HFFc6 (cell line): ENCODE data around the gene RNF152. TPM values are rescaled to one million over a fixed set of nuclear protein-coding genes. Genes with fewer than 3 reads are reported as not detected.
"Not testable (repeated sequence)": the region's sequence is repeated elsewhere in the genome, so short reads cannot be mapped to it uniquely, and the experiment has no call there.

Experiments used
- DNase-seq: peaks from one replicate; pipeline ENCODE4 v3.0.0-alpha.2; 2018
- H3K27ac Mint-ChIP-seq: 2 replicates; pipeline ENCODE4 v1.8.0; 2020; ENCODE audit warnings: mild to moderate bottlenecking, mixed read lengths
- H3K27me3 Mint-ChIP-seq: 2 replicates; pipeline ENCODE4 v1.8.0; 2021; ENCODE audit warnings: mild to moderate bottlenecking, moderate library complexity, mixed read lengths; ENCODE audit not compliant: insufficient read depth
- H3K36me3 Mint-ChIP-seq: 2 replicates; pipeline ENCODE4 v1.8.0; 2021; ENCODE audit warnings: low read depth, mixed read lengths
- H3K4me1 Mint-ChIP-seq: 2 replicates; pipeline ENCODE4 v1.8.0; 2020; ENCODE audit warnings: low read depth, mixed read lengths
- H3K4me3 Mint-ChIP-seq: 2 replicates; pipeline ENCODE4 v1.8.0; 2020; ENCODE audit warnings: mild to moderate bottlenecking, moderate library complexity, mixed read lengths
- H3K9me3 Mint-ChIP-seq: 2 replicates; pipeline ENCODE4 v1.8.0; 2020; ENCODE audit warnings: mild to moderate bottlenecking, mixed read lengths
- CTCF ChIP-seq: fragments of 200-600 bp; sonication (generic); IDR thresholded peaks from 2 replicates; pipeline ENCODE4 v1.5.0; 2021; ENCODE audit warnings: antibody characterized with exemption, mild to moderate bottlenecking
- total RNA-seq, 6 experiments: library from RNA; stranded (reverse); fragmentation: NEBNext Ultra II Directional; extraction: Animal tissue kit (Norgen Biotek cat#: 25700); gene quantifications; 2 replicates in 1 of 6; 3 replicates in 5 of 6; pipeline ENCODE4 v1.2.3, GENCODE V29; 2021

RNF152 gene
- total RNA-seq, 6 experiments from 2014 or later = 44.3 to 68.4 (median 50.2) TPM

- TF ChIP-seq CTCF = no peak
- no peak overlapping the region for H3K4me3 Mint-ChIP-seq
- H3K4me1 Mint-ChIP-seq = no peaks in the 10 kb centered on the region
- H3K27ac Mint-ChIP-seq = no peak overlapping the region
- no peak for DNase-seq
- H3K9me3 Mint-ChIP-seq = peaks cover 28% of the 10 kb centered on the region
- no peaks in the 10 kb centered on the region for H3K27me3 Mint-ChIP-seq
- peaks cover 25% of the 10 kb centered on the region for H3K36me3 Mint-ChIP-seq
Measured at GRCh38 chr18:61785588-61785987, 107.2 kb downstream of the RNF152 start.

GRCh38 chr18:61784834-61785233 lies 108.0 kb downstream of the RNF152 start:
- Mint-ChIP-seq H3K4me3 (no peak overlapping the region), H3K4me1 (no peaks in the 10 kb centered on the region), H3K9me3 (peaks cover 32% of the 10 kb centered on the region), H3K36me3 (peaks cover 25% of the 10 kb centered on the region), H3K27ac (no peak overlapping the region), H3K27me3 (no peaks in the 10 kb centered on the region)
- TF ChIP-seq CTCF = no peak
- DNase-seq = no peak

GRCh38 chr18:61782545-61782944 lies 110.3 kb downstream of the RNF152 start:
- TF ChIP-seq CTCF = no peak
- H3K9me3 Mint-ChIP-seq = peaks cover 44% of the 10 kb centered on the region
- no peak overlapping the region for H3K27ac Mint-ChIP-seq
- peaks cover 22% of the 10 kb centered on the region for H3K36me3 Mint-ChIP-seq
- H3K4me1 Mint-ChIP-seq = no peaks in the 10 kb centered on the region
- DNase-seq = no peak
- H3K27me3 Mint-ChIP-seq = peaks cover 2% of the 10 kb centered on the region; the same call in 1 of the 2 replicates
- H3K4me3 Mint-ChIP-seq = no peak overlapping the region

GRCh38 chr18:61776201-61776600 lies 116.6 kb downstream of the RNF152 start:
- H3K4me3 Mint-ChIP-seq, DNase-seq, H3K4me1 Mint-ChIP-seq, H3K27me3 Mint-ChIP-seq, H3K27ac Mint-ChIP-seq: not testable (repeated sequence)
- Mint-ChIP-seq H3K9me3 (peaks cover 63% of the 10 kb centered on the region), H3K36me3 (peaks cover 37% of the 10 kb centered on the region)

DNA sequence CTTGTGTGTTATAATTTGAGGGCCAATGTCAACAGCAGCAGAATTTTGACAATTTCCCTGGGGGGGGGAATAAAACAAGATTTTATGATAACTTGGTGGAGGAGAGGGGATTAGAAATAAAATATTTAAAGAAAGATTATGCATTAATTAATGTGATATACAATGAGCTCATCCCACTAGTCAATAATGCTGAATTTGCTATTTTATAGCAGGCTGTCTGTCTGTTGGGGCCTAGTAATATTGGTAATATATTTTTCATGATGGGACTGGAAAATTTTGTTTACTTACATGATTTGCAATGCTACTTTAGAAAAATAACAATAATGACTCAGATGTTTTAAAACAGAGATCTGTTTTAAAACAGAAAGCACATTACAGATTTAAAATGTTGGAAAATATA lies 118.0 kb downstream of the RNF152 start:
- no peak for DNase-seq
- Mint-ChIP-seq H3K9me3 (peaks cover 54% of the 10 kb centered on the region), H3K27me3 (peaks cover 4% of the 10 kb centered on the region), H3K27ac (no peak overlapping the region), H3K4me1 (peaks cover 10% of the 10 kb centered on the region), H3K36me3 (peaks cover 35% of the 10 kb centered on the region), H3K4me3 (no peak overlapping the region)
- TF ChIP-seq CTCF = no peak

DNA sequence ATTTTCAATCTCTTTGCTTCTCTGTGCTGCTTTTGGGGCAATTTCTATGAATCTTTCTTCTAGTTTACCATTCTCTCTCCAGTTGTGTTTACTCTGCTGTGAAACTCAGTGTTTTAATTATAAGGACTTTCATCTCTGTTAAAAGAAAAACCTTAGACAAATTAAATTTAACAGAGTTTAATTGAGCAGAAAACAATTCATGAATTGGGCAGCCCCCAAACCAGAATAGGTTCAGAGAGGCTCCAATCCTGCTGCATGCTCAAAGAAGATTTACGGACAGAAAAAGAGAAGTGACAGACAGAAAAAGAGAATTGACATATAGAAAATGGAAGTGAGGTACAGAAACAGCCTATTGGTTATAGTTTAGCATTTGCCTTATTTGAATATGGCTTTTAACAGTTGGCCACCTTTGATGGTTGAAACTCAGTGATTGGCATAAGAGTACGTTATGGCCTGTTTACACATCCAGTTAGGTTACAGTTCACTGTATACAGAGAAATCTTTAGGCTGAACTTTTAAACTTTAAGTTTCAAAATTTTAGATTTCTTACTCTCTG lies 120.4 kb downstream of the RNF152 start:
- no peak for DNase-seq
- peaks cover 2% of the 10 kb centered on the region; the same call in 1 of the 2 replicates for H3K27me3 Mint-ChIP-seq
- peaks cover 16% of the 10 kb centered on the region for H3K4me1 Mint-ChIP-seq
- no peak overlapping the region for H3K27ac Mint-ChIP-seq
- TF ChIP-seq CTCF = no peak
- peaks cover 23% of the 10 kb centered on the region for H3K36me3 Mint-ChIP-seq
- no peak overlapping the region for H3K4me3 Mint-ChIP-seq
- H3K9me3 Mint-ChIP-seq = peaks cover 30% of the 10 kb centered on the region
